A204.1 (cell line): ENCODE data around the gene DLGAP3.
"Not testable (repeated sequence)": the region's sequence is repeated elsewhere in the genome, so short reads cannot be mapped to it uniquely, and the experiment has no call there.

Source experiments
- FAIRE-seq: peaks from 2 replicates; lab custom pipeline; 2012; peaks lifted over from hg19 to GRCh38; lab: Jason Lieb, UNC

Gene DLGAP3, protein sequence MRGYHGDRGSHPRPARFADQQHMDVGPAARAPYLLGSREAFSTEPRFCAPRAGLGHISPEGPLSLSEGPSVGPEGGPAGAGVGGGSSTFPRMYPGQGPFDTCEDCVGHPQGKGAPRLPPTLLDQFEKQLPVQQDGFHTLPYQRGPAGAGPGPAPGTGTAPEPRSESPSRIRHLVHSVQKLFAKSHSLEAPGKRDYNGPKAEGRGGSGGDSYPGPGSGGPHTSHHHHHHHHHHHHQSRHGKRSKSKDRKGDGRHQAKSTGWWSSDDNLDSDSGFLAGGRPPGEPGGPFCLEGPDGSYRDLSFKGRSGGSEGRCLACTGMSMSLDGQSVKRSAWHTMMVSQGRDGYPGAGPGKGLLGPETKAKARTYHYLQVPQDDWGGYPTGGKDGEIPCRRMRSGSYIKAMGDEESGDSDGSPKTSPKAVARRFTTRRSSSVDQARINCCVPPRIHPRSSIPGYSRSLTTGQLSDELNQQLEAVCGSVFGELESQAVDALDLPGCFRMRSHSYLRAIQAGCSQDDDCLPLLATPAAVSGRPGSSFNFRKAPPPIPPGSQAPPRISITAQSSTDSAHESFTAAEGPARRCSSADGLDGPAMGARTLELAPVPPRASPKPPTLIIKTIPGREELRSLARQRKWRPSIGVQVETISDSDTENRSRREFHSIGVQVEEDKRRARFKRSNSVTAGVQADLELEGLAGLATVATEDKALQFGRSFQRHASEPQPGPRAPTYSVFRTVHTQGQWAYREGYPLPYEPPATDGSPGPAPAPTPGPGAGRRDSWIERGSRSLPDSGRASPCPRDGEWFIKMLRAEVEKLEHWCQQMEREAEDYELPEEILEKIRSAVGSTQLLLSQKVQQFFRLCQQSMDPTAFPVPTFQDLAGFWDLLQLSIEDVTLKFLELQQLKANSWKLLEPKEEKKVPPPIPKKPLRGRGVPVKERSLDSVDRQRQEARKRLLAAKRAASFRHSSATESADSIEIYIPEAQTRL

DNA sequence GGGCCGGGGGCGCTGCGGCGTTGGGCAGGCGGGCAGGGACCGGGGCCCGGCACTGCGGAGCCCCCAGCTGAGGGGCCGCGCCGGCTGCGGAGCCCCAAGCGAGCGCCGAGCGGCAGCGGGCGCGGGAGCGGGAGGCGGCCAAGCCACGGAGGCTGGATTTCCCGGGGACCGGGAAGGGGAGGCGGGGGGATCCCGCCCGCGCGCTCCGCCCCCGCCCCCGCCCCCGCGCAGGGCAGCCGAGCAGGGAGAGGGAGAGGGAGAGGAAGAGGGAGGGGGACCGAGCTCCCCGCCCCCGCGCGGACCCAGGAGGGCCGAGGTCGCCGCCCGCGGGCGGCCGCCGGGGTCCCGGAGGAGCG, at the start of gene DLGAP3:
Gene DLGAP3, minus strand, starts transcription at position 154 of the 356 bp plus-strand sequence. CDS start 24,267 bp downstream, outside the sequence.
- no peak for FAIRE-seq

DNA sequence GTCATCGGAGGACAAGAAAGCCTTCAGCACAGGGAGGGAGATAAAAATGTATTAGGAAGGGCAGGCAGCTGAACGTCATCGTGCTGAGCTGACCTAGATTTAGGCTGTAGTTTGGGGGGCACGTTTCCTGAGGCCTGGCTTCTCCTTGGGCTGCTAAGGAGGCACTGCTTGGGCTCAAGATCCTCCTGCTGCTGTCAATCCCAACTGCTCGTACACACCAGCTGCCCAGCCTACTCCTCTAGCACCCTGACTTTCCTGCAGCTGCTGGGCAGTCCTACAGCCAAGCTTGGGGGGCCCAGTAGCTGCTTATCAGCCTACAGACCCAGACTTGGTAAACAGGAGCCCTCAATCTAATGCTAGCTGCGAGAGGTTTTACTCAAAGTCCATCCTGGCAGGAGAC, 49.5 kb upstream of the DLGAP3 start:
- no peak for FAIRE-seq

DNA sequence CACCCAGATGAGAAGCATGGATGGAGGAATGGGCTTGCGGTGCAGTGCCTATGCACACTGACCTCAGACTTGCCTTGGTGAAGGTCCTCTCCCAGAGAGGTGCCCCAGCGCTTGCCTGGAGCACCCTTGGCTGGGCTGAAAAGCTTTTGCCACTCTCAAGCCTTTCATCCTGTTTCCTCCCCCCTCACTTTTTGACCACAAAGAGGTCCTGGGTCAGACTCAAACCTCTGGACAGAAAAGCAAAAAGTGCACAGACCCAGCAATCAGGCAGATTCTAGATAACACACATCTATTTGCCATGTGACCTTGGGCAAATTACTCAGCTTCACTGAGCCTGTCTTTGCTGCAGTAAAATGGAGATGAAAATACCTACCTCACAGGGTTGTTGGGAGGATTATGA, 48.4 kb upstream of the DLGAP3 start:
- no peak for FAIRE-seq

DNA sequence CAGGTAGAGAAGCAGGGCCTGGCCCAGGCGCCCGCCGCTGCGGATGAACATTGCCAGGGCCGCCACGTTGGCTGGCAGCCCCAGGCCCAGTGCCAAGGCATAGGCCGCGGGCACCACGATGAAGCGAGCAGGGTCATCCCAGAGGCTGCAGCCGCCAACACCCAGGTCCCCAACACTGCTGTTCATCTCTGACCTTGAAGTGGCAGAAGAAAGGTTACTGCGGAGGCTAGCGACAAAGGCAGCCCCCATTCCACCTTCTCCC, 47.7 kb upstream of the DLGAP3 start:
- FAIRE-seq: no peak

DNA sequence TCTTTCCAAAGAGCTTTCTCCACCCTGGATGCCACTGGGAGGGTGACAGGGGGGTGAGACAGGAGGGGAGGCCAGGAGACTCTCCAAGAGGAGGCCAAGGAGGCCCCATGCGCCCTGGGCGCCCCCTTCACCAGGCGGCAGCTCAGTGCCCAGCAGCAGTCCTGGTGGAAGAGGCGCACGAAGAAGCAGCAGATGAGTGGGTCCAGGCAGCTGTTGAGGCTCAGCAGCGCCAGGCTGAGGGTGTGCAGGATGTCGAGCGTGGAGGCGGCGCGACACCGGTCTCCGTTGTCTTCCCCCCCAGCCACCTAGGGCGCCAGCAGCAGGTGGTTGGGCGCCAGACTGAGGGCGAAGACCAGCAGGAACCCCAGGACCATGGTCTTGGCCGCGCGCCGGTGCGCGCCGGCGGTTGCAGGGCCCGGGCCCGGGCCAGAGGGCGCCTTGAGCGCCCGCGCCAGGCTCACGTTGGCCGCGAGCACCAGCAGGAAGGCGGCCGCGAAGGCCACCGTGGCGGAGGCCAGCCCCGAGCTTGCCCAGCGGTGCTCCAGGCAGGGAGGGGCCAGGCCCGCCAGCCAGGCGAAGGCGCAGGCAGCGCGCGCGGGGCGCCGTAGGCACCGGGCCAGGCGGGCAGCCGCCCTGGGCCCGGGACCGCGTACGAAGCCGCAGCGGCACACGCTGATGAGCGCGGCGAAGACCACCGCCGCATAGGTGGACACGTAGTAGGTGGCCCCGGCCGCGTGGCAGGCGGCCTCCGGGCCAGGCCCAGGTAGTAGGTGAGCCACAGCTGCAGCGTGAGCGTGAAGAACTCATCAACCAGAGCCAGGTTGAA, 47.1 kb upstream of the DLGAP3 start:
- no peak for FAIRE-seq

DNA sequence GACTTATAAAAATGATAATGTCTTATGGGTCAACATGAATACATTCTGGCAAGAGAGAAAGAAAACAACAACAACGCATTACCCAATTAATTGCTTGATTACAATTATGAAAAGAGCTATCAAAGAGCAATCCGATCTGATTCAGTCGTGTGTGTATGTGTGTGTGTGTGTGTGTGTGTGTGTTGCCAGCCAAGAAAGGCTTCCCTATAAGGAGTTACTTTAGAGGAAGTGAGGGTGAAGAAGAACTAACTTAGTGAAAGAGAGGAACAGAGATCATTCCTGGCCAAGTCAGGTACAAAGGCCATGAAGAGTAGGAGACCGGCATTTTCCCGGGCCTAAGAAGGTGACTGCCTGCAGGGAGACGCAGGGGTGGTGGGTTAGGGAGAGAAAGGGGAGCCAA, 46.3 kb upstream of the DLGAP3 start:
- FAIRE-seq: no peak

DNA sequence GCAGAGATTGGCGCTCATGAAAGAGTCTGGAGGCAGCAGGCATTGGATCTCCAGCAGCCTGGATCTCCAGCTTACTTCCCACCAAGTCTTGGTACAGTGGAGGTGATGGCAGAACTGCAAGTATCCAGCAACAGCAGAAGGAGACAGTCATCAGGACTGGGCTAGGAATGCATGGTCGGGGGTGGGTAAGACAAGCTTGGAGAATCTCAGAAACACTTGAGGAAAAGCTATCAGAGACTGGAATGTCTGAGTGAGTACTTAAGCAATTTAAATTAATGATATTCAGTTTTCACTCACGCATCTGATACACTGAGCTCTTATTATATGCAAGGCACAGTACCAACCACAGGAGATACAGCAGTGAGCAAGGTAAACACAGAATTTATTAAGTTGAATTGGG, 45.9 kb upstream of the DLGAP3 start:
- FAIRE-seq: no peak

DNA sequence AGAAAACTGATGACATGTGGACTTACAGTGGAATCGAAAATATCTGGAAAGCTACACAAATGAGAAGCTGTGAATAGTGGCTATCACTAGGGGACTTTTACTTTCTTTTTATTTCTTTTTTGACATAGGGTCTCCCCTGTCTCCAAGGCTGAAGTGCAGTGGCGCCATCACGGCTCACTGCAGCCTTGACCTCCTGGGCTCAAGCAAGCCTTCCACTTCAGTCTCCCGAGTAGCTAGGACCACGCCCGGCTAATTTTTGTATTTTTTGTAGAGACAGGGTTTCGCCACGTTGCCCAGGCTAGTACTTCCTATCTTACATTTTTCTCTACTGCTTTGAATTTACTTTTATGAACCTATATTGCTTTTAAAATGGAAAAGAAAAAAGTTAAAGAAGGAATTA, 45.2 kb upstream of the DLGAP3 start:
- no peak for FAIRE-seq

DNA sequence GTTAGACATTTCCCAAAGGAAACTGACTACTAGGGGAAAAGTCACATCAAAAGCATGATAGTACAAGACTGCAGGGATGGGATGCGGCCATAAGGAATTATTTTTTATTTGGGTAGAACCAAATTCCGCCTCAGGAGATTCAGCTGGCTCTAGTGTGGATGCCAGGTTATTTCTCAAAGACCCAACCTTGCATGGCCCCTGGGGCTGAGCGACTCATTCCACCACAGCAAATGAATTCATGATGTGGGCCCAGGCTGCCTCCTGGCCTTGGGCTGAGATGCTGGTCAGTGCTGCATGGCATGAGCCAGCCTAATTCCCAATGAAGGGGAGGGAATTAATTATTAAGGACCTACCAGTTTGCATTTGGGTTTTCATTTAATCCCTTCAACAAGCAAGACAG, 43.9 kb upstream of the DLGAP3 start:
- FAIRE-seq: no peak

DNA sequence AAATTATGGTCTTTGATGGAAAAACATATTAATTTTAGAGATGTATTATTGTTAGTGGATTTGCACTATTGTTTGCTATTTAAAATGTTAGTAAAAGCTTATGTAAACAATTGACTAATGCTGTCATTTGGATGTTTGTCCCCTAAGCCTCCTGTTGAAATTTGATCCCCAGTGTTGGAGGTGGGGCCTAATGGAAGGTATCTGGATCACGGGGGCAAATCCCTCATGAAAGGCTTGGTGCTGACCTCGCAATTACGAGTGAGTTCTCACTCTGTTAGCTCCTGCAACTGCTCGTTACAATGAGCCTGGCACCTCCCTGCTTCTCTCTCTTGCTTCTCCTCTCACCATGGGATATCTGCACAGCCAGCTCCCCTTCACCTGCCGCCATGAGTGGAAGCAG, 41.4 kb upstream of the DLGAP3 start:
- no peak for FAIRE-seq

DNA sequence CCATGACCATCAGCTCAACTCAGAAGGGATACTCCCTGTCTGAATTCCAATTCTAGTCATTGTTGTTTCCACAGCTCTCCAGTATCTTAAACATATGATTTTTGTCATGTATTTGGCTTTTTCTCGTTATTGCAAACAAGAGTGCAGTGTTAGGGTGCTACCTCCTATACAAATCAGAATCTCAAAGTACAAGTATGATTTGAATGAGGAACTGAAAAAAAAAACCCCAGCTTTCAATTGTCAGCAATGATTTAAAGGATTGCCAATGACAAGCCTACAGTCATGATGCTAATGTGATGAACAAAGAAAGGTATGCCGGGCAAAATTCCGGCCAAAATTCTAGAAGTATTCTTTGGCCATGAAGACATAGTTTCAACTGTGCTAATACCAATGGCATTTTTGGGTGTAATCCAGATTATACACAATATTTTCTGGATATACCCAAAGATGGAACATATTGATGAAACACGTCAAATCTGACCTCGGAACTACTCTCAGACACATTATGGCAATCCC, 40.8 kb upstream of the DLGAP3 start:
- FAIRE-seq: no peak

DNA sequence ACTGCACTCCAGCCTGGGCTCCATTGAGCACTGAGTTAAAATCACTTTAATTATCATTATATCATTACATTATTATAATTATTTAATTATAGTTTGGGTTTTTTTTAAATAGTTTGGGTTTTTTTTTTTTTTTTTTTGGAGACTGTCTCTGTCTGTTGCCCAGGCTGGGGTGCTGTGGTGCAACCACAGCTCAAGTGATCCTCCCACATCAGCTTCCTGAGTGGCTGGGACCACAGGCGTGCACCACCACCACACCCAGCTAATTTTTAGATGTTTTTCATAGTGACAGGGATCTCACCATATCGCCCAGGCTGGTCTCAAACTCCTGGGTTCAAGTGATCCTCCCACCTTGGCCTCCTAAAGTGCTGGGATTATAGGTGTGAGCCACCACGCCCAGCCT, 38.8 kb upstream of the DLGAP3 start:
- not testable (repeated sequence) for FAIRE-seq

DNA sequence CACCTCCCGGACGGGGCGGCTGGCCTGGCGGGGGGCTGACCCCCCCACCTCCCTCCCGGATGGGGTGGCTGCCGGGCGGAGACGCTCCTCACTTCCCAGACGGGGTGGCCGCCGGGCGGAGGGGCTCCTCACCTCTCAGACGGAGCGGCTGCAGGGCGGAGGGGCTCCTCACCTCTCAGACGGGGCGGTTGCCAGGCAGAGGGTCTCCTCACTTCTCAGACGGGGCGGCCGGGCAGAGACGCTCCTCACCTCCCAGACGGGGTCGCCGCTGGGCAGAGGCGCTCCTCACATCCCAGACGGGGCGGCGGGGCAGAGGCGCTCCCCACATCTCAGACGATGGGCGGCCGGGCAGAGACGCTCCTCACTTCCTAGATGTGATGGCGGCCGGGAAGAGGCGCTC, 38.2 kb upstream of the DLGAP3 start:
- not testable (repeated sequence) for FAIRE-seq

DNA sequence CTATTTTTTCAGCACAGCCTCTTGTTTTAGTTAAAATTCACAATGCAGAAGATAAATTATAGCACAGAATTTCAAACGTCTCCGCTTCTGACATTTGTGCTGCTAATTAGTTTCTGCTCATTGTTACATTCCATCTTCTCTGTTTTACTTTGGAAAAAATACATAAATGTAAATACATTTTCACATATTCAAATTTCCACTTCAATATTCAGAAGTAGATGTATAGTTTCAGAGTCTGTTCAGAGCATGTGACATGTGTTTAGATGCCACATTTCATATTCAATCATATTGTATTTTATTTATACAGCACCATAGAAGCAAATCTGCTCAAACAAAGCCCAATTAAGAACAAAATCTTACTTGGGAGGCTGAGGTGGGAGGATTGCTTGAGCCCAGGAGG, 36.1 kb upstream of the DLGAP3 start:
- FAIRE-seq: no peak

DNA sequence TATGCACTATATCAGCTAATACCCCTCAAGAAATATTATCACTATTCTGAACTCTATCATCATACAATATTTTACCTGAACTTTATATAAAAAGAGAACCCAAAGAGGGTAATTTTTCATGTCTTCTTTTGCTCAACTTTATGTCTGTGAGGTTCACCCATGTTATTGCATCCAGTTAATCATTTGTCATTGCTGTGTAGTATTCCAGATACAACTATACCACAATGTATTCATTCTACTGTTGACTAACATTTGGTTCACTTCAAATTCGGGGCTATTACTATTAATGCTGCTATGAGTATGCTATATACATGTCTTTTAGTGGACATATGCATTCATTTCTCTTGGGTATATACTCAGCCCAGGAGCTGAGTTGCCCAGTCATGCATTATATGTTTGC, 21.0 kb upstream of the DLGAP3 start:
- no peak for FAIRE-seq

DNA sequence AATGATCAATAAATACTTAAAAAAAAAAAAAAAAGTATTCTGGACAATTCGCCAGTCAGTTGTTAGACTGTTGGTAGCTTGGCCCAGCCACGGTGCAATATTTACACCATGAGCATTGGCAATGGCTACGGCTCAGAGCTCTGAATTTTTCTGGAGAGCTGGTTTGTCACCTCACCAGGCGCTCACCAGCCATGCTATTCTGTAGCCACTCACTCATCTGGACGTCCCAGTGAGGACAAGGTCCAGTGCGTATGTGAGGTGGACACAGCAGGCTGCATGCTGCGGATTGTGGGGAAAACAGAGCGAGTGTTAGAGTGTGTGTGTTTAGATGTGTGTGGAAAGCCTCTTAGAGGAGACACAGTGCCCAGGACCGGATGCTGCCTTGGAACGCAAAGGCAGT, 19.3 kb upstream of the DLGAP3 start:
- FAIRE-seq: not testable (repeated sequence)

DNA sequence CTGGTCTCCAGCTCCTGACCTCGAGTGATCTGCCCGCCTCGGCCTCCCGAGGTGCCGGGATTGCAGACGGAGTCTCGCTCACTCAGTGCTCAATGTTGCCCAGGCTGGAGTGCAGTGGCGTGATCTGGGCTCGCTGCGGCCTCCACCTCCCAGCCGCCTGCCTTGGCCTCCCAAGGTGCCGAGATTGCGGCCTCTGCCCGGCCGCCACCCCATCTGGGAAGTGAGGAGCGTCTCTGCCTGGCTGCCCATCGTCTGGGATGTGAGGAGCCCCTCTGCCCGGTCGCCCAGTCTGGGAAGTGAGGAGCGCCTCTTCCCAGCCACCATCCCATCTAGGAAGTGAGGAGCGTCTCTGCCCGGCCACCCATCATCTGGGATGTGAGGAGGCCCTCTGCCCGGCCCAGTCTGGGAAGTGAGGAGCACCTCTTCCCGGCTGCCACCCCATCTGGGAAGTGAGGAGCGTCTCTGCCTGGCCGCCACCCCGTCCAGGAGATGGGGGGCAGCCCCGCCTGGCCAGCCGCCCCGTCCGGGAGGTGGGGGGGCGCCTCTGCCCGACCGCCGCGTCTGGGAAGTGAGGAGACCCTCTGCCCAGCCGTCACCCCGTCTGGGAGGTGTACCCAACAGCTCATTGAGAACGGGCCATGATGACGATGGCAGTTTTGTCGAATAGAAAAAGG, 18.3 kb upstream of the DLGAP3 start:
- FAIRE-seq: not testable (repeated sequence)

DNA sequence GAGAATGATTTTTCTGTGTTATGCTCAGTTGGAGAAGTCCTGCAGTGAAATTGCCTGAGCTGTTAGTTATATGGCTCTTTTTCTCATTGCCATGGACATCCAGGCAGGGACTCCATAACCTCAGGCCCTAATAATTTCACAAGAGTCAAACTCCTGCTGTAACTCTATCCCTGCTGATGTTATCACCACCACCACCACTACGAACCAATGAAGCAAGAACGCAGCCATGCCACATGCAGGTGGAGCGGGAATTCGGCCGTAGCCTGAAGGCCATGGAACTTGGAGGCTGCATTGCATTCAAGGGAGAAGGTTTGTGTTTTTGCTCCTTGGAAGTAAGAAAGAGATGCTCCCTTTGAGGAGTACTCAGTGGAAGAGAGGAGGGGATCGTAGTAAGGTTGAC, 16.8 kb upstream of the DLGAP3 start:
- no peak for FAIRE-seq

DNA sequence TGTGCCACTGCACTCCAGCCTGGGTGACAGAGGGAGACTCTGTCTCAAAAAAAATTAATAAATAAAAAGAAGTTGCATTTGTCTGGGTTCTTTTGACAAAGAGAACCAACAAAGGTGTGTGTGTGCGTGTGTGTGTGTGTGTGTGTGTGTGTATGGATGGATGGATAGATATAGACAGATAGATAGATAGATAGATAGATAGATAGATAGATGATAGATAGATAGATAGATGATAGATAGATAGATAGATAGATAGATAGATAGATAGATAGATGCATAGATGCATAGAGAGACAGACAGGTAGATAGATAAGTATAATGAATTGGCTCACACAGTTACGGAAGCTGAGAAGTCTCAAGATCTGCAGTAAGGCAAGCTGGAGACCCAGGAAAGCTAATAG, 12.3 kb upstream of the DLGAP3 start:
- FAIRE-seq: not testable (repeated sequence)

DNA sequence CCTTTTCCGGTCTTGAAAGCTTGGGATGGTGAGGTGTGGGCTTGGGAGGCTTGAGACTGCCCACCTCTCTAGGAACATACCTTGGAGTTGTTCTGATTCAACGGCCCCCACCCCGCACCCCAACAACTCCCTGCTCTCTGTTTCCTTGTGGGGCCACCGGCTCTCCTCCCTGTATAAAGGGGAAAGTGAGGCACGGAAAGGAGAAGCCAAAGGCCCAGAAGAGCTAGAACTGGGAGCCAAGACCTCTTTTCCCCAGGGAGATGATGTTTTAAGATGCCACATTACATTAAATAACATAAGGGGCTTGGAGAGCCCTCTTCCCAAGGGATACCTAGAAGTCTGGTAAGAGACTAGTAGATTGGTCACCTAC, 1.2 kb upstream of the DLGAP3 start:
- no peak for FAIRE-seq

DNA sequence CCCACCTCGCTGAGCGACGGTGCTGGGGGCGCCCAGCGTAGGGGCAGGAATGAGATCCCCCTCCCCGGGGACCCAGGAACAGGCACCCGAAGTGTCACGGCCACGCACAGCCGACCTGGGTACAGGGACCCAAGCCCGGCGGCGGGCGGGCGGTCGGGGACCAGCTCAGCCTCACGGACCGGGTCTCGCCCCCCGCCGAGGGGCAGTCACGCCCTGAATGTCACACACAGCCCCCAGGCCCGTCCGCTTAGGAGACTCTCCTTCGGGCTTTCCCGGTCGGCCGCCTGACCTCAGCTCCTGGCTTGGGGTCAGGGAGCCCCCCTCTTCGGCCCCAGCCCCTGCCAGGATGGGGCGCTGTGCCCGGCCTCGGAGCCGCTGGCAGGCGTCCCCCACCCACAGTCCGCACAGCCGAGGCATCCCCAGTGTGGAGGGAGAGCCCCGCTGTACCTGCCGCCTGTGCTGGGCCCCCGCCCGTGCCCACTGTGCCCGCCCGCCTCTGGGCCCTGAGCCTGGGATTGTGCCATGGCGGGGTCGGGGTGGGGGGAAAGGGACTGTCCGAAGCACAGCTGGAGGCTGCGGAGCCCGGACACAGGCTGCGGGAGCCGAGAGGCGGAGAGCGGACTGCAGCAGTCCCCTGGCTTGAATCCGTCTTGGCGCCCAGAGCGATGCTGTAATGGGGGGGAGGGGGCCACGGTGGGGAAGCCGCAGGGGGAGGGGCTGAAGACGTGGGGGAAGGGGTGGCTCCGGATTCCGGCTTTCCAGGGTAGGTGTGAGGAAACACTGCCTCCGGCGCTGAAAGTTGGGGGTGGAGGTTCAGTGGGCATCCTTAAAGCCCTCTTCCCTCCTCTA, 627 bp upstream of the DLGAP3 start:
- FAIRE-seq: no peak
